GM12872 (cell line): ENCODE measurements around the gene UFD1.

Experiments
- TF ChIP-seq, protein P1 (sequence below): IDR thresholded peaks from 3 replicates; pipeline ENCODE4 v1.5.1; 2011; ENCODE audit warnings: low read depth, mild to moderate bottlenecking, low read length, moderate library complexity; ENCODE audit not compliant: insufficient read depth

UFD1 gene, protein sequence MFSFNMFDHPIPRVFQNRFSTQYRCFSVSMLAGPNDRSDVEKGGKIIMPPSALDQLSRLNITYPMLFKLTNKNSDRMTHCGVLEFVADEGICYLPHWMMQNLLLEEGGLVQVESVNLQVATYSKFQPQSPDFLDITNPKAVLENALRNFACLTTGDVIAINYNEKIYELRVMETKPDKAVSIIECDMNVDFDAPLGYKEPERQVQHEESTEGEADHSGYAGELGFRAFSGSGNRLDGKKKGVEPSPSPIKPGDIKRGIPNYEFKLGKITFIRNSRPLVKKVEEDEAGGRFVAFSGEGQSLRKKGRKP

DNA sequence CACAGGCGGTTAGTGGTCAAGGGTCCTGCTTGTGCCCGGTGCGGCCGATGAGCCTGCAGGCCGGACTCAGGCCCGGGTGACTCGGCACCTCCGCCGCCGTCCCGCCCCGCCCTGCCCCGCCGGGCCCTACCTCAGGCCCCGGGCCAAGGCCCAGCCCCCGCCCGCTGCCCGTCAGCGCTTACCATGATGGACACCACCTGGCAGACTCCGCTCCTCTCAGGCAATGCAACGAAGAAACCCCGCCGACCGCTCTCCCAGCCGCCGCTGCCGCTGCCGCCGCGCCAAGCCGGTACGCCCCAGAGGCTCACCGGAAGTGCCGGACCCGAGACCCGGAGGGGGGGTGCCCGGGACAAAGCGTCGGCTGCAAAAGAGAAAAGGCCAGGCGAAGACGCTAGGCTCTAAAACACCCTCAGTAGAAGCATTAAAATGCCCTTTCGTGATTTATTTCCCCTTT lies at the start of gene UFD1:
UFD1 (minus strand) TSS at position 293 of the 454 bp plus-strand sequence; CDS start at position 185, 108 bp downstream.
- TF ChIP-seq, protein P1, sequence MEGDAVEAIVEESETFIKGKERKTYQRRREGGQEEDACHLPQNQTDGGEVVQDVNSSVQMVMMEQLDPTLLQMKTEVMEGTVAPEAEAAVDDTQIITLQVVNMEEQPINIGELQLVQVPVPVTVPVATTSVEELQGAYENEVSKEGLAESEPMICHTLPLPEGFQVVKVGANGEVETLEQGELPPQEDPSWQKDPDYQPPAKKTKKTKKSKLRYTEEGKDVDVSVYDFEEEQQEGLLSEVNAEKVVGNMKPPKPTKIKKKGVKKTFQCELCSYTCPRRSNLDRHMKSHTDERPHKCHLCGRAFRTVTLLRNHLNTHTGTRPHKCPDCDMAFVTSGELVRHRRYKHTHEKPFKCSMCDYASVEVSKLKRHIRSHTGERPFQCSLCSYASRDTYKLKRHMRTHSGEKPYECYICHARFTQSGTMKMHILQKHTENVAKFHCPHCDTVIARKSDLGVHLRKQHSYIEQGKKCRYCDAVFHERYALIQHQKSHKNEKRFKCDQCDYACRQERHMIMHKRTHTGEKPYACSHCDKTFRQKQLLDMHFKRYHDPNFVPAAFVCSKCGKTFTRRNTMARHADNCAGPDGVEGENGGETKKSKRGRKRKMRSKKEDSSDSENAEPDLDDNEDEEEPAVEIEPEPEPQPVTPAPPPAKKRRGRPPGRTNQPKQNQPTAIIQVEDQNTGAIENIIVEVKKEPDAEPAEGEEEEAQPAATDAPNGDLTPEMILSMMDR: no peak

GRCh38 chr22:19527861-19528417 lies 48.9 kb upstream of the UFD1 start:
- TF ChIP-seq, protein P1: no peak

- TF ChIP-seq, protein P1: no peak
Measured at GRCh38 chr22:19527321-19527721, 48.3 kb upstream of the UFD1 start.

DNA sequence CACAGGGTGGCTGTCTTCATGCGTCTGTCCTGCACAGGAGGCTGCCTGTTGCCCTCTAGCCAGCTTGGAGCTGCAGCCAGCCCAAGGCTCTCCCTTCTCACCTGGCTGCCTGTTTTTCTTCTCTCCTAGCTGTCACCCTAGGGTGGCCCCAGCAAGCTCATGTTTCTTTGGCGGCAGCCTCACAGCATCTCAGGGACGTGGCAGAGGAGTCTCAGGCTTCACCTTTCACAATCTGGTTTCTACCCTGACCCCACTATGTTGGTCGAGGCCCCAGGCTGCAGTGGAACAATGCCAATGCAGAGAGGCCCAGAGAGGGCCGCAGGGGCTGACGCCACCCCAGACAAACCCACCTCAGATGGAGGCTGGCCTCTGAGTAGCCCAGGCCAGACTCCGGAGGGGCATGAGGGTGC lies 47.7 kb upstream of the UFD1 start:
- TF ChIP-seq, protein P1: no peak

DNA sequence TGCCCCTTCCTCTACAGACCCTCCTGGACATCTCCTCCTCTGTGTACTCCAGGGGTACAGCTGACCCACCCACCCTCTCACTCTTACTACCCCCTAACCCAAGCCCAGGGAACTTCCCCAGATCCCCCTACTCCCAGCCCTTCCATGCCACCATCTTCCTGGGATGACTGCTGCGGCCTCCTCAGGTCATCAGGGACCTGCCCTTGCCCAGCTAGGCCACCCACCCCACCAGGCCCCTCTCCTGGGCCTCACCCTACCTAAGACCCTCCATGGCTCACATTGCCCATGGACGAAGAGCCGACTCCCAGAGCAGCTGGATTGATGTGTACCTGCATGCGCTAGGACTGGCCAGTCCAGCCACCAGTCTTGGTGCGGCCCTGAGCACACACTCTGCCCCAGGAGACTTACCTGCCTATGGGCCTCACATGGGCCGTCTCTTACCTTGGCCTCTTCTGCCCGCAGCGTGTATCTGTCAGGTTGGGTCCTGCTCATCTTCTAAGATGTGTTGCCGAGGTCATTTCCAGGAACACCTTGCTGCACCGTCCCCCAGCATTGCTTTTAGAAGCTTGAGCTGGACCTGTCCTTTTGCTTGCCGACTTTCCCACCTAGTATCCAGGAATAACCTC lies 47.2 kb upstream of the UFD1 start:
- TF ChIP-seq, protein P1: no peak

- TF ChIP-seq, protein P1: no peak
Measured at GRCh38 chr22:19525666-19526065, 46.7 kb upstream of the UFD1 start.

DNA sequence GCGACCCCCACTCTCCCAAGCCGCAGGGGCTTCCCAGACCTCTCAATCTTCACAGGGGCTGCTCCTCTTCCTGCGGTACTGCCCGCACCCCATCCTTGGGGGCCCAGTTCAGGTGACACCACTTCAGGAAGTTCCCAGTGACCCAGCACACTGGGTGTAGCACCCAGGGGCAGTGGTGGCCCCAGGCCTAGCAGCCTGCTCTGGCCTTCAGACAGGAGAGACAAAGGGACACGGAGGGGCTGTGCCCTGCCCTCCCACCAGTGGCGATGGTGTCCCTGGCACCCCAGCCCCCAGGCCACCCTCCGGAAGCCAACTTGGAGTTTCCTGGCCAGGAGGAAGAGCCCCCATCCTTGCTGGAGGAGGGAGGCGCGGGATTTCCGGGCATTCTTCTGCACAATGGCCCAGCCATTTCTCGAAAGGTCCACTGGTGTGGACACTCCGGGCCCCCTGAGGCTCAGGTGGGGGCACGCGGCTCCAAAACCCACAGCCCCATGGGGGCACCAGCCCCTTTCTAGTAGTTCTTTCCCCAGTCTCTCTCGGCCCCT lies 46.2 kb upstream of the UFD1 start:
- TF ChIP-seq, protein P1: no peak
